Activated CD4-positive, CD25-positive, alpha-beta regulatory T cell (primary cell): Measurements from ENCODE around the gene SMC3.
"Not testable (repeated sequence)": the region's sequence is repeated elsewhere in the genome, so short reads cannot be mapped to it uniquely, and the experiment has no call there.

ENCODE experiments used
- DNase-seq, 4 experiments: peaks; one replicate each; lab custom pipeline; 2025; lab: John Stamatoyannopoulos, UW

The SMC3 gene

DNA sequence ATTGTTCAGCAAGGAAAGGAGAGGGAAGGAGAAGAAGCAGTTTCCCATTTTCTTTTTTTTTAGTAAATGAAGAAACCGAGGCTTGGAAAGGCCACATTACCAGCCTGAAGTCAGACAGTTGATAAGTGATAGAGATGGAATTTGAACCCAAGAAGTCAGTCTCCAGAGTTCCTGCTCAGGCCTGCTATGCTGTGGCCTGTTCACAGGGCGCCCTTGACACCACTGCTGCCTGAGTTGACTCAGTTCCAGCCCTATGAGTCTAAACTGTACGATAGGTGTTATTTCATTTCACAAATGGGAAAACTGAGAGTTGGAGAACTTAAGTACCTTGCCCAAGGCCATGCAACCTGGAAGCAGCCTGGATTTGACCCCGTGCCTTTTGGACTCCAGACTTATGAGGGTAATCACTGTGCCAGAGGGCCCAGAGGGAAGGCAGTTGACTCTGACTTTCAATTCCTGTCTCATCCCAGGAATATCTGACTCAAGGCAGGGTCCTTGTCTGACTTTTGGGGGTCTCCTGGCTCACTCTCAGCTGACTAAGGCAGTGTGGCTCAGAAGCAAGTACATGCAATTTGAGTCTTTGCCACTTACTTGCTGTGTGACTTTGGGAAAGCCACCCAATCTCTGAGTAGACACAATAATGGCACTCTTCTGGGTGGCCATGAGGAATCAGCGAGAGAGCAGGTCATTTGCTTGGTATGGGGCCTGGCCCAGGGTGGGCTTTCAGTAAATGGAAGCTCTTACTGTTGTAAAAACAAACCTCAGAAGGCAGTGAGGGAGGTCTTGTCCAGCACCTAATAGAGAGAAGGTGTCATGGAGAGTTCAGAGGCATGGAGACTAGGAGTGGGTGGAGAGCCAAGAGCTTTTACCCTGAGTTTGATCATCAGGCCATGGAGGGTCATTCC lies 58.7 kb downstream of the SMC3 start:
- no peak for DNase-seq

DNA sequence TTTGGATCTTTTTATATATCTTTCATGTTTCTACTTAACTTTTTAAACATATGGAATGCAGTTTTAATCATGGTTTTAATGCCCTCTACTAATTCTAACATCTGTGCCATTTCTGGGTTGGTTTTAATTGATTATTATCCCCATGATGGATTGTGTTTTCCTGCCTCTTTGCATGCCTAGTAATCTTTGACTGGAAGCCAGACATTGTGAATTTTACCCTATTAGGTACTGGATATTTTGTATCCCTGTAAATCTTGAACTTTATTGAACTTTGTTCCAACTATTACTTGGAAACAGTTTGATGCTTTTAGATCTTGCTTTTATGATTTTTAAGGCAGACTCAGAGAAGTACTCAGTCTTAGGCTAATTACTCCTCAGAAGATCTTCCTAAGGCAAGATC lies 60.7 kb downstream of the SMC3 start:
- DNase-seq = no peak

DNA sequence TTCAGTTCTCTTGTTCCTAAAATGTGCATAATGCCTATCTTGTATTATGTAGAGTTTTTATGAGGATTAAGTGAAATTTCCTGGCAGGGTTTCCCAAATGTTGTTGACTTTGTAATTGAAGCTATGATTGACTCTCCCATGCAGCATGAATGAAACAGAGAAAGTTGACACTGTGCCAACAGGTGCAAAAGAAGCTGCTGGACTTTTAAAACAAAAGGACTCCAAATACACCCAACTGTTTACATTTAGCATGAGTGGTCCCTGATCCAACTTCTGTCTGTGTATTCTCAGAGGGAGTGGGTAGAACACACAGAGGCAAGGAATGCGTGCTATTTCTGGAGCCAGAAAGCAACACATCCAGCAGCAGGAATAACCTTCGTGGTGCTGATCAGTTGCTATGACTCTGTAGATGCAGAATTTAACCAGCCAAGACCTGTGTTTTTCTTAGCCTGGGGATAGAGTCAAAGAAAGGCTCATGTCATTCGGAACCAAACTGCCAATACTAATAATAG lies 62.2 kb downstream of the SMC3 start:
- no peak for DNase-seq

DNA sequence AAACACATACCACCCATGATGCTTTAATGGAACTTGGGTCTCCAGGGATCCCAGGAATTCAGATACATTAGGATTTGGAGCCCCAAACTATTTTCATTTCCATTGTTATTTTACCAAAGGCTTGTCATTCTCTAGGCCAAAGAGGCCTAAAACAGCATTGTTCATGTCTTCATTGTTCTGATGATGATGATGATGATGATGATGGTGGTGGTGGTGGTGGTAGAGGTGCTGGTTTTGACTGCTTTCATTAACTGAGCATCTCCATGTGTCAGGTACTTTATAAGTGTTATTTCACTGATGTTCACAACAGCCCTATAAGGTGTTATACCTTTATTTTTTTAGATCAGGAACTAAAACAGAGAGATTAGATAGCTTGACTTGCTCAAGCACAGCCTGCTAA lies 64.4 kb downstream of the SMC3 start:
- DNase-seq = no peak

DNA sequence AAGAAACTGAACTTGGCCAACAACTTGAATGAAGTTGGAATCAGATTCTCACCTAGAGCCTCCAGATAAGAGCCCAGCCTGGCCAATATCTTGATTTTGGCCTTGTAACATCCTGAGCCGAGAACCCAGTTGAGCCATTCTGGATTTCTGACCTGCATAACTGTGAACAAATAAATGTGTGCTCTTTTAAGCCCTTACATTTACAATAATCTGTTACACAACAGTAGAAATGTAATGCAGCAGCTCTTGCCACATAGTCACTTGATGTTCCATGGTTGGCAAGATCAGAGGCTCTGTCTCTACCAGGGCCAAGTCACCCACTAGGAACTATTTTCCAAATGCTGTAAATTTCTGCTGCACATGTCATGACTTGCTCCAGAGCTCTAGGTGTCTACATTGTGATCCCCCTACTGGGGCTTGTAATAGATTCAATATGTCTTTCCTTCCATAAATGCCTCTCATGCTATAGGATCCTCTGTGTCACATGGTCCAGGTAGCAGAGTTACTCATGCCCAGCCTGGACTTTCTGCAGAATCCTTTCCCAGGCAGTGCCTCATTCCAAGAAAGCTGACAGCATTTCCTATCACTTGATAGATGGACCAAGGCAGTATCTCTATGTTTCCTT lies 65.2 kb downstream of the SMC3 start:
- no peak for DNase-seq

DNA sequence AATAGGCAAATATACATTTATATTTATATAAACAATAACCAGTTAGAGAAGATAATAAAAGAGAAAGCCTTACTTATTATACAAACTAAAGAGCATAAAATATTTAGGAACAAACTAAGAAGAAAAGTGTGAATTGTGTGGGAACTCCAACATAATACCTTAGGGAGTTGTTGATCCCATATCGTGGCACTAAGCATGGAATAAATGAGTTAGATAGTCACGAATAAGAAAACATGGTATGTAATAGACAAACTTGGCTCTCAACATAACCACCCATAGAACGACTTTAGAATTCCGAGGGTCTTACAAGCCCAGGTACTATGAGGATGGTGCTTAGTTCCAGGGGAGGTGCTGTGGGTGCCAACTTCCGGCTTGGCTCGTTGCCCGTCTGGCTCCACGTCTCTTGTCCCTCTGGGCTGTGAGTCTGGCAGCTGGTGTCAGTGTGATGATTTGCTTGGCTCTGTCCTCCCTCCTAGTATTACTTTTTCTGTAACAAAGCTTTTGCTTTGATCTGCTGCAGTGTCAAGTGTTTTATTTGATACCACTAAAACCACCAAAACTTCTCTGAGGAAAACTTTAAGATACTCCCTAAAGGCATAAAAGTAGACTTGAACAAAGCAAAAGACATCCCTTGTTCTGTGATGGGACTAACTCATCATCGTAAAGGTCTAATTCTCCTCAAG lies 67.2 kb downstream of the SMC3 start:
- no peak for DNase-seq

DNA sequence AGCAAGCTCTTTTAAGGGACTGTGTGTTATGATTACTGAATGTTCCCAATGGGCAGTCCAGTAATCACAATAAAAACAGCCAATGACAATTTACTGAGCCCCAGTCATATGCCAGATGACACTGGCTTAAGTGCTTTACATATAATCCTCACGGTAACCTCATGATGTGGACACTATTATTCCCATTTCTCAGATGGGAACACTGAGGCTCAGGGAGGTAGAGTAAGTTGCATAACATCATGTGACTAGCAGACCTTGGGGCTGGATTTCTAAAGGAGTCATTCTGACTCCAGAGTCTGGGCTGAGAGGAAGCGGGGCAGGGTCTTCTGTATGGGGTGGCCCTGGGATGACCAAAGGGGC lies 69.1 kb downstream of the SMC3 start:
- DNase-seq = no peak

DNA sequence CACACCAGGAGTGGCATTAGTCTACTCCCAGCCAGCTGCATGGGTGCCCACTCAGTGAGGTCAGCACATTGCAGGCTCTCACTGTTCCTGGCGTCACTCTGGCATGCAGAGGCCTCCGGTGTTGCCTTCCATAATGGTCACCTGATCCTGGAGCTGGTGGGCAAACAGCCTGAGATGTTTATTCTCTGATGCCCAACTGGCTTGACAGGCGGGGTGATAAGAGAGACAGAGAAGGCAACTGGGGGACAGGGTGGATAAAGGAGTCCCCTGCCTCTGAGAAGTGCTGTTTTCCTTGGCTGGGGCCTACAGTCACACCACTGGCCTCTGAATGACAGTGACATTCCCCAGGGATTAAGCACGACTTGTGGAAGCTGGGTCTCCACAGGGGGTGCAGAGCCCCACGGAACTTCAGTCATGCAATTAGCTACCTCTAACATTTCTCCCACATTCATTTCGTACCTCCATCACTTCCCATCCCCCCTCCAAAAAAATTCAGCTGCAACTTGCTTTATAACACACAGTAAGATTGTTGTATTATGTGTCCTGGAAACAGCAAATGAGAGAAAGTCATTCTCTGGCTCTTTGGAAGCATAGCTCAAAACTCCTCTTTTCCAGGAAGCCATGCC lies 69.5 kb downstream of the SMC3 start:
- DNase-seq = no peak

DNA sequence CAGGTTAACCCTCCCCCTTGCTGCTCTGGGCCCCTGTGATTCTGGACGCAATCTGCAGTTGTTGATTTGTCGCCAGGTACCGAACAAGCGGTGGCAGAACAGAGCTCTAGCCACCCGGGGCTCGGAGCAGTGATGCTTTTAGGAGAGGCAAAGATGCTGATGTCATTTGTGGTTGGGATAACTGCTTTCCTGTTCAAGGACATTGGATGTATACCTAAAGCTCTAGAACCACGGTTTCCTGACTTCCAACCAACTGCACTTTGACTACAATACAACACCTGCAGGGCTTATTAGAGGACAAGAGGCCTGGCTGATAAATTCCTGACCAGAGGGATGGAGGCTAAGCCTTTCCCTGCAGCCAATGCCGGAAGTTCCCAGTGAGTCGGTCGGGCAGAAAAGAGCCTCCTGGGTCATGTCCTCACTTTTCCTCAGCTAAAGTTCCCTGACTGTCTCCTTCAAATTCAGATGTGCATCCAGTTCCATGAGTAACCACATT lies 70.1 kb downstream of the SMC3 start:
- no peak for DNase-seq

DNA sequence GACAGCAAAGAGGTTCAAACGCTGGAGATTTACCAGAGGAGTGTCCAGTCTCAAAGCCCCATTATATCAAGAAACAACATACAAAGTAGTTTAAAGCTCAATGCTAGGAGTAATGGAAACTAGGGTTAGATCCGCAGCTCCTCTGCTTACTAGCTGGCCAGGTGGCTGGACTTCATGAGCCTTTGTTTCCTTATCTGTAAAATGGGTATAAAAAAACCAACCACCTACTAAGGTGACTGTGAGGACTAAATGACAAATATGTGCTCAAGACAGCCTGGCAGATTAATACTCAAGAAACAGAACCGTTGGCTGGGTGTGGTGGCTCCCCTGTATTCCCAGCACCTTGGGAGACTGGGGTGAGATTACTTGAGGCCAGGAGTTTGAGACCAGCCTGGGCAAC lies 70.8 kb downstream of the SMC3 start:
- DNase-seq = no peak

DNA sequence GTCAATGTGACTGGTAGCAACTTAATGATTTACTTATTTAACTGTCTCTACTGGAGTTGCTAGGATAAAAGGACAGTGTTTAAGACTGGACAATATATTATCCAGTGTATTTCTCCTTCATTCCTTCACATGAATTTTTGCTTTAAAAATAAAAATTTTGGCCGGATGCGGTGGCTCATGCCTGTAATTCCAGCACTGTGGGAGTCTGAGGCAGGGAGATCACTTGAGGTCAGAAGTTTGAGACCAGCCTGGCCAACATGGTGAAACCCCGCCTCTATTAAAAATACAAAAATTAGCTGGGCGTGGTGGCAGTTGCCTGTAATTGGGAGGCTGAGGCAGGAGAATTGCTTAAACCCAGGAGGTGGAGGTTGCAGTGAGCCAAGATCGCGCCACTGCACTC lies 71.6 kb downstream of the SMC3 start:
- not testable (repeated sequence) for DNase-seq

DNA sequence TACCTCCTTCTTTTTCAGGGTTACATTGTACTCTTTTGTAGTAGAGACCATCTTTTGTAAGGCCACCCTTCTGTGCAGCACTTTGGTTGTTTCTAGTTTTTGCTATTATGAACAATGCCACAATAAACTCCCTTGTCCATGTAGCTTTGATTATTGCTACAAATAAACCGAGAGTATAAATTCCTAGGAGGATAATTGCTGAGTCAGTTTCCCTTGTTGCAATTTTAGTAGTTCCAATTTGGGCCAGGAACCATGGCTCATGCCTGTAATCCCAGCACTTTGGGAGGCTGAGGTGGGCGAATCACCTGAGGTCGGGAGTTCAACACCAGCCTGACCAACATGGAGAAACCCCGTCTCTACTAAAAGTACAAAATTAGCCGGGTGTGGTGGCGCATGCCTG lies 72.4 kb downstream of the SMC3 start:
- DNase-seq = not testable (repeated sequence)

DNA sequence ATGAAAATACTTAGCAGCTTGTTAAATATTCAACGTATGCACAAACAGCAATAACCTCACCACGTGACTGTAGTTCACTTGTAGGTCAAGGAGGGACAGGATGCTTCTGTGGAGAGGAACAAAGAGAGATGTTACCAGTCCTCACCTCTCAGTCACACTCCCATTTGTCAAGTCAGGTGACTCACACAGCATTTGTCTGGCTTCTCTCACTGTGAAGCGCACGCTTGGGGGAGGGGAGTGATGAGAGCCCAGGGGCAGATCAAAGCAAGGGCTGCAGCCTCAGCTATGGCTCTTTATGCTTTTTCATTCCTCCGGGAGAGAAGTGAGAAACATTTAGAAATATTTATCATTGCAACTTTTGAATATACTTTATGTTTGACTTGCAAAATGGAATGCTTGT lies 73.8 kb downstream of the SMC3 start:
- DNase-seq = peak in 1 of 4 experiments; percentile 16

DNA sequence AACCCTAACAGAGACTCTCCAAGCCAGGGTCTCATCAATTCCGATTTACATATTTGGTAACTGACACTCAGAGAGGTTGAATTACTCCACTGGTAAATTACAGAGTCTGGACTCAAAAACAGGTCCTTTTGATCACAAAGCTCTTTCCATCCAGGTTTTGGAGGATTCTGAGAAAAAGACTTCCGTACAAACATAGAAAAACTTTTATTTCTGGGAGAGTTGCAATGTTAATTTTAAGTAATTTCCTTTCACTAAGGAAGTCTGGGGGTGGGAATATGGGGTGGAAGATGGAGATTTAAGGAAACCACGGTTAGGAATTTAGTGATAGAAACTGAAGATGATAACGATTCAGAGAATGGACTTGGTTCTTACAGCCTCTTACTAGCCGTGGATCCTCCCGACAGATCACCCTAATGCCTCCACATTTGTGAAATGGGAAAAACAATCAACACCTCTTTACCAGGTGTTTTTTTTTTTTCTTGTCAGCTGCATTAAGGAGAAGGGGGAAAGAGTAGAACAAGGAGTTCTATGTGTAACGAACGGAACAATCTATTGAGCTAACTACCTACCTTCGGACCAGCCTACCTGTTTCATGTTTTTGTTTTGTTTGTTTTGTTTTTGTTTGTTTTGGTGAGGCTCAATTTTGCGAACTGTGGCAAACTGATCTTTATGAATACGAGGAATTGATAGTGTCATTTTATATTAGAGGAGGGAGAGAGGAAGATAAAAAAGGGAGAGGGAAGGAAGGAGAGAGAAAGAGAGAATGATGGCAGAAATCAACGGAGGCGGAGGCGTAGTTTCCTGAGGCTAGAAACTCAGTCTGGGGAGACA lies 74.9 kb downstream of the SMC3 start:
- DNase-seq = no peak

DNA sequence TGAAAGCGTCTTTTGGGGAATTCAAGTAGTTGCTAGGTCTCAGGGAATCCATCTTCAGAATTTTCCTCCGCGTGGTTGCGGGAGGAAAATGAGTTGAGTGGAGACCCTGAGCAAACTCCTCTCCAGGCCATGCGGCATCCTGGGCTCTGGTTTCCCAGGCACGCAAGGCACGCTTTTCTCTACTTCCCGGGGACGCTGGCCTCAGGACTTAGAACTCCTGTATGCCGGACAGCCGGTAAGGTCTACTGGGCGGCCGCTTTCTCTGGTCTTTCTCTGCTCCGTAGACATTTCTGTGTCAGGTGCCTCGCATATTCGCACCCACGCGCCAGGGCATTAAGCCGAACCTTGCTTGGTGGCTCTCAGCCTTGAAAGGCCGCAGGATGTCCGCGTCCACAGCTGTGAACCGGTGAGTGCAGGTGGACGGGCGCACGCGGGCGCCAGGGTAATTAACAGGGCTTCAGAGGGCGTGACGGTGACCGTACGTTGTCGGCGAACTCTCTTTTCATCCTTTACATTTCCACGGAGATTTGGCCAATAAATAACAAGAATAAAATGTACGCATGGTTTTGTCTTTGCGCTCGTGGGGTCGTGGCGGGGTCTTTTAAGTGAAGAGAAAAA lies 75.6 kb downstream of the SMC3 start:
- DNase-seq = no peak

DNA sequence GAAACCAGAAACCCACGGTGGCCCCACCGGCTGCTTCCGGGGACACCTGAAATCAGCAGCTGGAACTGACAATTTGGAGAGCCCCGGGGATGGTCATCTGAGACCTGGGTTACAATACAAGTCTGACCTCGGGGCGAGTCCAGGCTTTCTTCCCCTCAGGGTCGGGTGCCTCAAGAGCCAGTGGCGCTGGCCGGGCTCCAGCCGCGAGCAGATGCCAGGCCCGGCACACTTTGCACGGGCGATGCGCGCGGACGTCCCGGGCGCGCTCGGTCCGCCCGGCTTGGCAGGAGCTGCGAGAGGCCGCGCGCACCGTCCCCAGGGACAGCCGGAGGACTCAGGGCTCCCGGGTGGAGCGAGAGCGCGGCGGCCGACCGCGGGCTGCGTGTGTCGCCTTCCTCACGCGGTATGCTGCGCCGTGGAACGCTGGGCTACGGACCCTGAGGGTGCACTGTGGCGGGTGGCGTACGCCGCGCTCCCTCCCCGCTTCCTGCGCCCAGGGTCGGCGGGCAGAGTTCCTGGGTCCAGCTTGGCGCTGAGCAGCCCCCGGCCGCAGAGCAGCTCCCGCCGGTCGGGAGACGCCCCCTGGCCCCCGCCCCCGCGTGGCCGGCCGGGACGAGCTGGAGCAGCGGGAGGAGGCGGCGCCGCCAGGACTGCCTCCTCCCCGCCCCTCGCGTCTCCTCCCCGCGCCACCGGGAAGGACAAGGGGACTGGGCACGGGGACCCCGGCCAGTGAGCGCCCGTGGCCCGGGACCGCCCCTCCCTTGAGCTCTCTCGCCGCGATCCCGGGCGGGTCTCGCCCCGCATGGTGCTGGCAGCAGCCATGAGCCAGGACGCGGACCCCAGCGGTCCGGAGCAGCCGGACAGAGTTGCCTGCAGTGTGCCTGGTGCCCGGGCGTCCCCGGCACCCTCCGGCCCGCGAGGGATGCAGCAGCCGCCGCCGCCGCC lies 76.4 kb downstream of the SMC3 start, which contains the start of gene RBM20:
Gene RBM20 (plus strand): TSS at position 684 of the 945 bp plus-strand sequence. CDS start 119 bp downstream, at position 803.
- no peak for DNase-seq

DNA sequence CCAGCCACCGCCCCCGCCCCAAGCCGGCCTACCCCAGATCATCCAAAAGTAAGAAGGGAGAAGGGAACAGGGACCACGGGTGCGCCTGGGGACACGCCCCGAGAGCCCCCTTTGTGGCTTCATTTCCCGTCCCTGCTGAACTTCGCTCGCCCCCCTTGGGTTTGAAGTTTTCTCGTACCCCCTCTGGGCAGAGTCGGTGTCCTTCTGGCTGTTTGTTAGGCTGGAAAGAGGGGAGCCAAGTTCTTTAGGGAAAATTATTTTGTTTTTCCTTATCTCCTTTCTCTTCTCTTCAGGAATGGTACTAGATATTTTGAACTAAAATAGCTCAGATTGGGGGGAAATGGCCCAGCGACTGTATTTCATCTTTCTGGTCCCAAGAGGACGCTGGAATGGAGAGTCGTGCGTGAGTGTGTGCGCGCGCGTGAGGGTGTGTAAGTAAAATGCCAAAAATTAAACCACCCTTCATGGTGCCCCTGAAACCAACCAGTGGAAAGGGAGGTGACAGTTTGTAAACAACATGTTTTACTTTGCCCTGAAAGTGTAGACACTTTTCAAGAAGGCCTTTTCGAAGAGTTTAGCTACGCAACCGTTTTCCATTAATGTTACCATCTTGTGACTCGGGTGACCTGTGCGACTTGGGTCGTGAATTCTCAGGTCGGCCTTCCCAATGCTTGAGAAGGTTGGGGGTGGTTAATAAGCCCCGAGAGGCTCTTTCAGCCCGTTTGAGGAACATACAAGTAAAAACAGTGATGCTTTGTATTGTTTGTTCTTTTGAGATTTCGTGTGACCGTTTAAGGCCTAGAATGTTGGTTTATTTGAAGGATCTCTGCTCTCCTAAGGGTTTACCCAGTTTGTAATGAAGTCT lies 77.3 kb downstream of the SMC3 start:
- no peak for DNase-seq

DNA sequence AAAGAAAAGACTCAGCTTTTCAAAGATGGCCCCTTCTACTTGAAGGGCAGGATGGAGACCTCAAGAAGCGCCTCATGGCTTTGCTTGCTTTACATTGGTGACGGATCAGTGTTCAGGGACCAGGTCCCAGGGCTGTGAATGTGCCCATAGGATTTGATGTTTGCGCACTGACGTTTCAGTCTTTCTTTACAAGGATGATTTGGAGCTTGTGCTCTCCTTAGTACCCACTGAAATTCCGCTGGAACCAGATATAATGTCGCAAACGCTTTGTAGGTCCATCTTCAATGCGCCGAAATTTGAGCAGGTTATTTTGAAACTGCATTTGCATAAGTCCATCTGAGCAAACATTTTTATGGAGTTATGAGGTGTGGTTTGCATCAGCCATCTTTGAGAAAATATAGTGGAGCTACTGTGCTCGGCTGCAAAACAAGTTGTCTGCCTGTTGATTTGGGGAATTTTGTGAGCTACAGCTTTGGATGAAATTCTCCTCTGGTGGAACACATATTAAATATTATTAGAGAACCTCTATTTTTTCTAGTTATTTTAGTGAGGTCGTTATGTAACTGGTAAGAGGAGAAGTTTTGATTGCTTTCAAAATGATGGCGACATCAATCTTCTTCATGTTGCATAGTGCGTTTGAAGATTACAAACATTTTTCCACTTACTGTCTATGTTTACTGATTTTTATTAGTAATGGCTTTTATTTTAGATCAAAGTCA lies 79.1 kb downstream of the SMC3 start:
- DNase-seq = no peak
